Upper lobe of left lung (tissue), 6 donors: Measurements from ENCODE around the gene APOE. TPM values are rescaled to one million over a fixed set of nuclear protein-coding genes. Genes with fewer than 3 reads are reported as not detected.

Experiments
- ATAC-seq, 2 donors: fragments of 200-7000 bp; cut with Tn5 transposase; one replicate each; pipeline ENCODE4 v1.9.1; 2022; ENCODE audit warnings: mild to moderate bottlenecking in 2 of 2, moderate library complexity in 2 of 2; ENCODE audit not compliant: low FRiP score in 2 of 2
- DNase-seq, 2 donors: peaks; one replicate each; pipeline ENCODE4 v3.0.0-alpha.2; 2019 to 2020
- H3K27ac ChIP-seq, 4 donors: fragments of 200-600 bp; sonication (generic); one replicate each; pipeline ENCODE4 v1.5.1; 2016 to 2019
- H3K27me3 ChIP-seq, 4 donors: fragments of 200-600 bp; sonication (generic); one replicate each; pipeline ENCODE4 v1.5.1; 2017 to 2019
- H3K36me3 ChIP-seq, 4 donors: fragments of 200-600 bp; sonication (generic); one replicate each; pipeline ENCODE4 v1.5.1; 2016 to 2019
- H3K4me1 ChIP-seq, 4 donors: fragments of 200-600 bp; sonication (generic); one replicate each; pipeline ENCODE4 v1.5.1; 2018 to 2019
- H3K4me3 ChIP-seq, 4 donors: fragments of 200-600 bp; sonication (generic); one replicate each; pipeline ENCODE4 v1.5.1; 2017 to 2019; ENCODE audit warnings: mild to moderate bottlenecking in 2 of 4, moderate library complexity in 1 of 4
- H3K9me3 ChIP-seq, 4 donors: fragments of 200-600 bp; sonication (generic); one replicate each; pipeline ENCODE4 v1.5.1; 2018 to 2019
- EP300 ChIP-seq, 4 donors: sonication (generic); formaldehyde crosslinking; IDR thresholded peaks; one replicate each; pipeline ENCODE4 v1.5.1; 2017; ENCODE audit warnings: antibody characterized with exemption in 4 of 4, control low read depth in 2 of 4
- POLR2A ChIP-seq, 4 donors: fragments of 450-650 bp; IDR thresholded peaks; one replicate each; pipeline ENCODE4 v1.5.1; 2016 to 2017; ENCODE audit warnings: antibody characterized with exemption in 4 of 4, mild to moderate bottlenecking in 2 of 4
- POLR2AphosphoS5 ChIP-seq, 2 donors: sonication (generic); formaldehyde crosslinking; IDR thresholded peaks; one replicate each; pipeline ENCODE4 v1.5.1; 2017; ENCODE audit warnings: antibody characterized with exemption in 2 of 2
- whole genome bisulfite sequencing, 2 donors: methylation state at CpG; one replicate each; pipeline ENCODE4 v1.1.5; 2017 to 2018; 5-methylcytosine and 5-hydroxymethylcytosine counted together
- total RNA-seq, 6 donors: library from RNA; depleted of rRNA in 4 of 6; stranded (reverse); fragments of >200 nt in 4 of 6; gene quantifications; one replicate each; pipeline versions ENCODE4 v1.1.0 to v1.2.1, GENCODE V29; 2016 to 2021
- TF ChIP-seq, protein P1 (sequence below), 6 experiments: fragments of 450-650 bp in 4 of 6; fragments of 200-600 bp in 2 of 6; sonication (generic) in 2 of 6; IDR thresholded peaks; one replicate each; pipeline ENCODE4 v1.5.1; 2016 to 2019; ENCODE audit warnings: antibody characterized with exemption in 6 of 6
- donor health status: DM: no; HTN: no; CAD: no; lungs with moderate emphysema.
- donor health status: DM: no; HTN: yes; CAD: no; lungs with severe emphysema.

Gene APOE
- total RNA-seq, 6 donors from 2014 or later = 256 to 1,773 (median 644) TPM

DNA sequence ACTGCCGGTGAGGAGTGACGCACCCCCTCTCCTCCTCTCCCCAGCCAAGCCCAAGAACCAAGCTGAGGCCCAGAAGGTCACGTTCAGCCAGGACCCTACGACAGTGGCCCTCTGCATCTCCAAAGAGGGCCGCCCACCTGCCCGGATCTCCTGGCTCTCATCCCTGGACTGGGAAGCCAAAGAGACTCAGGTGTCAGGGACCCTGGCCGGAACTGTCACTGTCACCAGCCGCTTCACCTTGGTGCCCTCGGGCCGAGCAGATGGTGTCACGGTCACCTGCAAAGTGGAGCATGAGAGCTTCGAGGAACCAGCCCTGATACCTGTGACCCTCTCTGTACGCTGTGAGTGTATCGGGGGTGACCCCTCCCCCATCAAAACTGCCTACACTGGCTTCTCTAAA is 33.8 kb upstream of the APOE start:
- DNase-seq = no peak
- Histone ChIP-seq H3K36me3 (peaks cover 24 to 76% (median 54%) of the 10 kb centered on the region in 4 donors), H3K27ac (no peak overlapping the region), H3K27me3 (no peaks in the 10 kb centered on the region), H3K4me1 (peaks cover 0 to 6% (median 0%) of the 10 kb centered on the region in 4 donors), H3K4me3 (no peak overlapping the region), H3K9me3 (no peaks in the 10 kb centered on the region)
- no peak for ATAC-seq
- no peak for TF ChIP-seq POLR2AphosphoS5 (IDR thresholded peaks at IDR 0.05)
- no peak for TF ChIP-seq POLR2A (IDR thresholded peaks at IDR 0.05)
- TF ChIP-seq EP300 (IDR thresholded peaks at IDR 0.05) = no peak
- TF ChIP-seq, protein P1, sequence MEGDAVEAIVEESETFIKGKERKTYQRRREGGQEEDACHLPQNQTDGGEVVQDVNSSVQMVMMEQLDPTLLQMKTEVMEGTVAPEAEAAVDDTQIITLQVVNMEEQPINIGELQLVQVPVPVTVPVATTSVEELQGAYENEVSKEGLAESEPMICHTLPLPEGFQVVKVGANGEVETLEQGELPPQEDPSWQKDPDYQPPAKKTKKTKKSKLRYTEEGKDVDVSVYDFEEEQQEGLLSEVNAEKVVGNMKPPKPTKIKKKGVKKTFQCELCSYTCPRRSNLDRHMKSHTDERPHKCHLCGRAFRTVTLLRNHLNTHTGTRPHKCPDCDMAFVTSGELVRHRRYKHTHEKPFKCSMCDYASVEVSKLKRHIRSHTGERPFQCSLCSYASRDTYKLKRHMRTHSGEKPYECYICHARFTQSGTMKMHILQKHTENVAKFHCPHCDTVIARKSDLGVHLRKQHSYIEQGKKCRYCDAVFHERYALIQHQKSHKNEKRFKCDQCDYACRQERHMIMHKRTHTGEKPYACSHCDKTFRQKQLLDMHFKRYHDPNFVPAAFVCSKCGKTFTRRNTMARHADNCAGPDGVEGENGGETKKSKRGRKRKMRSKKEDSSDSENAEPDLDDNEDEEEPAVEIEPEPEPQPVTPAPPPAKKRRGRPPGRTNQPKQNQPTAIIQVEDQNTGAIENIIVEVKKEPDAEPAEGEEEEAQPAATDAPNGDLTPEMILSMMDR (IDR thresholded peaks at IDR 0.05) = no peak
- 90 to 97% methylated on average over 8 to 13 of the region's 14 CpGs for WGBS, 2 donors

DNA sequence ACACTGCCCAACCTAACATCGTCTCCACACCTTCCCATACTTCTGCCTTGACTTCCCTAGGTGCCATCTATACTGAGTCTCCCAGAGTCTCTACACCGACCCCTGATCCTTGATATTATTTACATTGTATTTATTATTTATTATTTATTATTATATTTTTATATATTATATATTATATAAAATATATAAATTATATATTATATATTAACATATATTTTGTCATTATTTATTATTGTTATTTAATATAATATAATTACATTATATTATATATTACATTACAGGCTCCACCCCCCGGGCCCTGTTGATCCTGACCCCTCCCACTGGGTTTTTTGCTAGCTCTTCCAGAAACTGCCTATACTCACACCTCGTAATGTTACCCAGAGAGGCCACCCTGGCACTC is 32.9 kb upstream of the APOE start:
- H3K27me3 ChIP-seq = no peaks in the 10 kb centered on the region
- TF ChIP-seq POLR2A (IDR thresholded peaks at IDR 0.05) (no peak), EP300 (IDR thresholded peaks at IDR 0.05) (no peak), POLR2AphosphoS5 (IDR thresholded peaks at IDR 0.05) (no peak)
- TF ChIP-seq, protein P1 (IDR thresholded peaks at IDR 0.05) = no peak
- peaks cover 29 to 79% (median 57%) of the 10 kb centered on the region in 4 donors for H3K36me3 ChIP-seq
- H3K4me3 ChIP-seq = no peak overlapping the region
- H3K27ac ChIP-seq = no peak overlapping the region
- no peaks in the 10 kb centered on the region for H3K9me3 ChIP-seq
- H3K4me1 ChIP-seq = peaks cover 0 to 6% (median 0%) of the 10 kb centered on the region in 4 donors
- ATAC-seq (no peak), DNase-seq (no peak)
- 87 to 95% methylated on average over 4 of the region's 4 CpGs for WGBS, 2 donors

DNA sequence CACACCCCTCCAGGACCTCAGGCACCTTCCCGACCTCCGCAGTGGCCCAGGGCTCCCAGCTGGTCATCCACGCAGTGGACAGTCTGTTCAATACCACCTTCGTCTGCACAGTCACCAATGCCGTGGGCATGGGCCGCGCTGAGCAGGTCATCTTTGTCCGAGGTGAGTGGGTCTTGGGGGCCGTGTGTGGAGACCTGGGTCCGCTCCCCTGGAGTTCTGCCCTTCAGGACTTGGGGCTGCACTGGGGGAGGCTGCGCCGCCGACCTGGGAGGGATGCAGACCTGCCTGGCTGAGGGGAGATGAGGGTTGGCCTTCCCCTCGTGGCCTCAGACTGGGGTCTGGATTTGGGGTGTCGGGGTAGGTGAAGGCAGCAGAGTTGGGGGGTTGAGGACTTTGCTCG is 31.3 kb upstream of the APOE start:
- TF ChIP-seq, protein P1 (IDR thresholded peaks at IDR 0.05) = no peak
- TF ChIP-seq EP300 (IDR thresholded peaks at IDR 0.05) (no peak), POLR2A (IDR thresholded peaks at IDR 0.05) (no peak), POLR2AphosphoS5 (IDR thresholded peaks at IDR 0.05) (no peak)
- Histone ChIP-seq H3K9me3 (no peaks in the 10 kb centered on the region), H3K4me3 (no peak overlapping the region), H3K36me3 (peaks cover 29 to 87% (median 65%) of the 10 kb centered on the region in 4 donors), H3K4me1 (peaks cover 0 to 6% (median 0%) of the 10 kb centered on the region in 4 donors), H3K27ac (no peak overlapping the region), H3K27me3 (no peaks in the 10 kb centered on the region)
- DNase-seq (no peak), ATAC-seq (no peak)
- WGBS, 2 donors = 90 to 96% methylated on average over 4 to 8 of the region's 16 CpGs

DNA sequence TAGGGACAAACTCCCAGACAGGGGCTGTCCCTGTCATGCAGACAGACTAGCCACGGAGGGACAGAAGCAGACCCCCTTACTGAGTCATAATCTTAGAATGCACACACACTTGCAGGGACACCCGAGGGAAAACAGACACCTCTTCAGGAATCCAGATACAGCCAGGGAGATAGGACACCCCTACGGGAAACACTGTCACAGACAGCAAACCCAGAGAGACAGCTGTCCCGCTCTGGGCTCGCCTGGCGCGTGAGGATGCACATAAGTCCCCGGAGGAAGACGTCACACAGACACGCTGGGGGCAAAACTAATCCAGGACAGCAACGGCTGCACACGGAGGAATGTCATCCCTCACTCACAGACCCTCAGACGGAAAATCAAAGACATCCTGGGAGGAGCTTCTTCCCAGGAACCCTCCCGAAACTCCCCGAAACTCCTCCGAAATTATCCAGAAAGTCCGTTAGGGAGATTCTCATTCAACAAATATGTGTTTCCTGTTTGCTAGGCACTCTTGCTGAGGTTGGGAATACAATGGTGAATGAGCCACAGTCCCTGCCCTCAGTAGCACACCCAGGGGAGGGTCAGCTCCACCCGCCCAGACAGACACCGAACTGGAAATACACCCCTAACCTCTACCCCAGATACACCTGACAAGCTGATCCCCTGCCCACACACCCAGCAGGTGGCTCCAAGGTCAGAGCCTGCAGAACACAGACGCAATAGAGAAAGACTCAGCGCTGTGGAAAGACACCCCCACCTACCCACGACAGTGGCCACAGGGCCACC is 29.7 kb upstream of the APOE start:
- WGBS, 2 donors = 76 to 88% methylated on average over 20 to 22 of the region's 22 CpGs
- peaks cover 0 to 5% (median 0%) of the 10 kb centered on the region in 4 donors for H3K4me1 ChIP-seq
- H3K27ac ChIP-seq = no peak overlapping the region
- peaks cover 29 to 87% (median 65%) of the 10 kb centered on the region in 4 donors for H3K36me3 ChIP-seq
- H3K27me3 ChIP-seq = no peaks in the 10 kb centered on the region
- H3K4me3 ChIP-seq = no peak overlapping the region
- no peaks in the 10 kb centered on the region for H3K9me3 ChIP-seq
- DNase-seq = no peak
- TF ChIP-seq POLR2AphosphoS5 (IDR thresholded peaks at IDR 0.05) (no peak), POLR2A (IDR thresholded peaks at IDR 0.05) (no peak), EP300 (IDR thresholded peaks at IDR 0.05) (no peak)
- TF ChIP-seq, protein P1 (IDR thresholded peaks at IDR 0.05) = no peak
- no peak for ATAC-seq
